Measurements from ENCODE around the gene RASGRP3.
"Not testable (repeated sequence)": the region's sequence is repeated elsewhere in the genome, so short reads cannot be mapped to it uniquely, and the experiment has no call there.

The RASGRP3 gene

GRCh38 chr2:33441235-33441810 lies 35.1 kb upstream of the RASGRP3 start:
- H3K27ac ChIP-seq, result no peak overlapping the region
- H3K4me3 ChIP-seq (ENCODE audit: low read depth in 1 of 2, low read length in 1 of 2), result no peak overlapping the region
- no peaks in the 10 kb centered on the region for H3K27me3 ChIP-seq
- H3K9me3 ChIP-seq, result no peaks in the 10 kb centered on the region
- H3K4me1 ChIP-seq (ENCODE audit: control insufficient read depth in 1 of 2, insufficient read depth in 1 of 2, low read depth in 1 of 2, low read length in 1 of 2), result no peaks in the 10 kb centered on the region
- no peak for TF ChIP-seq CTCF (IDR thresholded peaks at IDR 0.05)
- H3K36me3 ChIP-seq, result no peaks in the 10 kb centered on the region

- not testable (repeated sequence) for H3K27me3 ChIP-seq; H3K4me3 ChIP-seq (ENCODE audit: low read depth in 1 of 2, low read length in 1 of 2); H3K4me1 ChIP-seq (ENCODE audit: control insufficient read depth in 1 of 2, insufficient read depth in 1 of 2, low read depth in 1 of 2, low read length in 1 of 2); H3K36me3 ChIP-seq; H3K27ac ChIP-seq; H3K9me3 ChIP-seq
These were observed 34.4 kb upstream of the RASGRP3 start for GRCh38 chr2:33442052-33442451.

- H3K27ac ChIP-seq, result no peak overlapping the region
- H3K9me3 ChIP-seq, result no peaks in the 10 kb centered on the region
- no peaks in the 10 kb centered on the region for H3K4me1 ChIP-seq (ENCODE audit: control insufficient read depth in 1 of 2, insufficient read depth in 1 of 2, low read depth in 1 of 2, low read length in 1 of 2)
- H3K4me3 ChIP-seq (ENCODE audit: low read depth in 1 of 2, low read length in 1 of 2), result no peak overlapping the region
- H3K27me3 ChIP-seq, result no peaks in the 10 kb centered on the region
- no peaks in the 10 kb centered on the region for H3K36me3 ChIP-seq
- TF ChIP-seq CTCF (IDR thresholded peaks at IDR 0.05), result no peak
These were observed 33.8 kb upstream of the RASGRP3 start for GRCh38 chr2:33442528-33443079.

GRCh38 chr2:33443274-33443829 lies 33.1 kb upstream of the RASGRP3 start:
- Histone ChIP-seq H3K4me1 (ENCODE audit: control insufficient read depth in 1 of 2, insufficient read depth in 1 of 2, low read depth in 1 of 2, low read length in 1 of 2) (peaks cover 0 to 2% of the 10 kb centered on the region in 2 experiments), H3K27ac (no peak overlapping the region), H3K36me3 (no peaks in the 10 kb centered on the region), H3K9me3 (no peaks in the 10 kb centered on the region), H3K4me3 (ENCODE audit: low read depth in 1 of 2, low read length in 1 of 2) (no peak overlapping the region), H3K27me3 (no peaks in the 10 kb centered on the region)
- TF ChIP-seq CTCF (IDR thresholded peaks at IDR 0.05), result no peak

GRCh38 chr2:33444967-33445366 lies 31.5 kb upstream of the RASGRP3 start:
- Histone ChIP-seq H3K27me3 (no peaks in the 10 kb centered on the region), H3K9me3 (no peaks in the 10 kb centered on the region), H3K27ac (no peak overlapping the region), H3K4me1 (ENCODE audit: control insufficient read depth in 1 of 2, insufficient read depth in 1 of 2, low read depth in 1 of 2, low read length in 1 of 2) (peaks cover 0 to 8% of the 10 kb centered on the region in 2 experiments), H3K36me3 (no peaks in the 10 kb centered on the region), H3K4me3 (ENCODE audit: low read depth in 1 of 2, low read length in 1 of 2) (no peak overlapping the region)
- no peak for TF ChIP-seq CTCF (IDR thresholded peaks at IDR 0.05)

GRCh38 chr2:33448220-33448899 lies 28.1 kb upstream of the RASGRP3 start:
- Histone ChIP-seq H3K4me3 (ENCODE audit: low read depth in 1 of 2, low read length in 1 of 2) (no peak overlapping the region), H3K27ac (no peak overlapping the region), H3K9me3 (no peaks in the 10 kb centered on the region), H3K36me3 (no peaks in the 10 kb centered on the region), H3K4me1 (ENCODE audit: control insufficient read depth in 1 of 2, insufficient read depth in 1 of 2, low read depth in 1 of 2, low read length in 1 of 2) (peaks cover 0 to 8% of the 10 kb centered on the region in 2 experiments), H3K27me3 (no peaks in the 10 kb centered on the region)
- no peak for TF ChIP-seq CTCF (IDR thresholded peaks at IDR 0.05)
